Activated CD4-positive, alpha-beta T cell treated with anti-CD3 and anti-CD28 coated beads for 36 hours (primary cell): ENCODE results near the gene SLC38A3. TPM values are rescaled to one million over a fixed set of nuclear protein-coding genes. Genes with fewer than 3 reads are reported as not detected.

Experiments
- ATAC-seq: fragments of 200-7000 bp; cut with Tn5 transposase; one replicate; pipeline ENCODE4 v1.10.0; 2021; ENCODE audit warnings: mild to moderate bottlenecking, moderate library complexity
- CTCF ChIA-PET: fragments of 350-600 bp; sonication (Branson Sonifier 250); formaldehyde crosslinking; loops from one replicate; lab custom pipeline; 2021; ENCODE audit warnings: antibody characterized with exemption; lab: Charles Lee
- POLR2A ChIA-PET: fragments of 350-600 bp; sonication (Branson Sonifier 250); formaldehyde crosslinking; loops from one replicate; lab custom pipeline; 2021; ENCODE audit warnings: antibody characterized with exemption, inconsistent platforms; lab: Charles Lee
- DNase-seq: peaks from one replicate; pipeline ENCODE4 v3.0.0-alpha.2; 2020
- H3K27ac Mint-ChIP-seq: one replicate; pipeline ENCODE4 v1.8.0; 2021; ENCODE audit warnings: mixed read lengths
- H3K27me3 Mint-ChIP-seq: one replicate; pipeline ENCODE4 v1.8.0; 2021; ENCODE audit warnings: mixed read lengths
- H3K36me3 Mint-ChIP-seq: one replicate; pipeline ENCODE4 v1.8.0; 2021; ENCODE audit warnings: low read depth, mixed read lengths
- H3K4me1 Mint-ChIP-seq: one replicate; pipeline ENCODE4 v1.8.0; 2021; ENCODE audit warnings: mixed read lengths
- H3K4me3 Mint-ChIP-seq: one replicate; pipeline ENCODE4 v1.8.0; 2021; ENCODE audit warnings: mild to moderate bottlenecking, moderate library complexity, mixed read lengths
- H3K9me3 Mint-ChIP-seq: one replicate; pipeline ENCODE4 v1.8.0; 2021; ENCODE audit warnings: low read depth, mixed read lengths
- intact Hi-C, 2 experiments: fragments of 100-400 bp; cut with DNase I in 1 of 2; cut with micrococcal nuclease in 1 of 2; formaldehyde crosslinking; loops; one replicate each; pipeline versions ENCODE4 v1.14.2 to v1.15.1; 2022 to 2024; cut with DNase I, micrococcal nuclease
- total RNA-seq, 2 experiments: library from RNA; stranded (reverse); gene quantifications; one replicate each; pipeline ENCODE4 v1.2.3, GENCODE V29; 2021

SLC38A3 gene
- total RNA-seq, 2 experiments from 2014 or later: 0.12 TPM; not detected in 1

DNA sequence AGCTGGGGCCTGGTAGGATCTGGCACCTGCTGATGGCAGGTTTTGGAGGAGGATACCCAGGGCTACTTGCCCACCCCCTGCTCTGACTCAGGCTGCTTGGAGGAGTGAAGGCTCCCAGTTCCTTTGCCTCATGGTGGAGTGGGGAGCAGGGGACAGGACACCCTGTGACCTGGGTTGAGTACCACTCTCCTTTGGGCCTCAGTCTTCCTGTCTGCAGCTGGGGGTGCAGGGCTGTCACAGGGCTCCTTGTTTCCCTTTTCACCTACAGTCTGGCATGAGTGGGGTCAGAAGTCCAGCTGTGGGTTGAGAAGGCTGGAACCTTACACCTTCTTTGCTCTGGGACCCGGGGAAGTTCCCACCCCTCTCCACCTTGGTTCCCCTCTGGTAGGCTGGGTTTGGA, 35.2 kb upstream of the SLC38A3 start:
- intact Hi-C loops: no loop called here
- no peaks in the 10 kb centered on the region for H3K36me3 Mint-ChIP-seq
- POLR2A ChIA-PET: no interaction called here
- no peak for DNase-seq
- no peak for ATAC-seq
- CTCF ChIA-PET: interaction anchor here (0.8 to 1.7 kb wide), 2 partner anchors 12 to 25 kb away, joined by 4 read pairs; no protein-coding TSS in a partner anchor
- H3K4me1 Mint-ChIP-seq: peaks cover 2% of the 10 kb centered on the region
- no peaks in the 10 kb centered on the region for H3K9me3 Mint-ChIP-seq
- no peaks in the 10 kb centered on the region for H3K27me3 Mint-ChIP-seq
- H3K4me3 Mint-ChIP-seq: no peak overlapping the region
- H3K27ac Mint-ChIP-seq: no peak overlapping the region

DNA sequence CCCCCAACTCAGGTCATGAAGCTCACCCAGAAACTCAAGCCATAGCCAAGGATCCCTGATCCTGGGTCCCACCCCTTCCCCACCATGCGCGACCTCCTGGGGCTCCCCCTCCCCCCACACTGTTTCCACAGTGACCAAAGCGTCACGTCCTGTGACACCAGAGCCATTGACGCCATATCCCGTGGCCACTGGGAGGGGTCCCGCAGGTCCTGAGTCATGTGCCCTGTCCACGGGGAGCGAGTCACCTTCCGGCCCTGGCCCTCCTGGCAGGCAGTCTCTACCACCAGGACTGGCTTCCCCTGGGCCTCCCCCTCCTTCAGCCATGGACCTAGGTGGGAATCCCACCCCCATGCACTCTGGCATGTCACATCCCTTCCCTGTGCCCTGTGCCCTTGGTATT, 34.4 kb upstream of the SLC38A3 start:
- DNase-seq (no peak), ATAC-seq (no peak)
- intact Hi-C loops: no loop called here
- no peak overlapping the region for H3K27ac Mint-ChIP-seq
- no peaks in the 10 kb centered on the region for H3K36me3 Mint-ChIP-seq
- H3K27me3 Mint-ChIP-seq: no peaks in the 10 kb centered on the region
- H3K9me3 Mint-ChIP-seq: no peaks in the 10 kb centered on the region
- POLR2A ChIA-PET: no interaction called here
- no peak overlapping the region for H3K4me3 Mint-ChIP-seq
- CTCF ChIA-PET: no interaction called here
- H3K4me1 Mint-ChIP-seq: peaks cover 2% of the 10 kb centered on the region

- peaks cover 2% of the 10 kb centered on the region for H3K4me1 Mint-ChIP-seq
- ATAC-seq (no peak), DNase-seq (no peak)
- intact Hi-C loops: no loop called here
- no peaks in the 10 kb centered on the region for H3K36me3 Mint-ChIP-seq
- ChIA-PET CTCF (interaction anchor here (1.0 kb wide), 1 partner anchor 59 kb away, joined by 4 read pairs; no protein-coding TSS in a partner anchor), POLR2A (no interaction called here)
- no peak overlapping the region for H3K27ac Mint-ChIP-seq
- H3K9me3 Mint-ChIP-seq: no peaks in the 10 kb centered on the region
- H3K4me3 Mint-ChIP-seq: no peak overlapping the region
- no peaks in the 10 kb centered on the region for H3K27me3 Mint-ChIP-seq
Measured at GRCh38 chr3:50171540-50172301, 33.4 kb upstream of the SLC38A3 start.

DNA sequence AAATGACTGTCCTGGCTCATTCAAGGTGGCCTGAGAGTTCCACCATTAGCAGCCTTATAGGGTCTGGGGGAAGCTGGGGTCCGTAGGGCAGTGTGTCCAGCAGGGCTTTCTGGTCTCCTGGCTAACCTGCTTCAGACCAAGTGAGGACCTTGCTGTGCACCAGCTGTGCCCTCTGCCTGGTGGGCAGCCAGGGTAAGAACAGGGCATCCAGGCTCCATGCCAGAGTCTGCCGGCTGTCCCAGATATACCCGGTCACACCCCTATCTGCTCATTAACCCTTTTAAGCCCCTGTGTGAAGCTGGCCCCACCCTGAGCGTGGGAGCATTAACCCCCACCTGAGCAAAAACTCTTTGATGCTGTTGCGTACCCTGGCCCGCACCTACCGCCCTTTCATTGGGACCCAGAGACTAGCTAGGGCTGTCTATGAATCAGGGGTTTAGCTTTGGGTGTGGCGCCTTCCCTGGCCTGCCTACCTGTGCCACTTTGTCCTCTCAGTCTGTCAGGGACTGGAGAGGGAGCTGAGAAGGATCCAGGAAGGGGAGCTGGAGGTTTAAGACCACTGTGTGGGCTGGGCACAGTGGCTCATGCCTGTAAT, 32.3 kb upstream of the SLC38A3 start:
- DNase-seq (no peak), ATAC-seq (no peak)
- intact Hi-C loops: no loop called here
- Mint-ChIP-seq H3K4me1 (peaks cover 2% of the 10 kb centered on the region), H3K27ac (no peak overlapping the region), H3K9me3 (no peaks in the 10 kb centered on the region), H3K27me3 (no peaks in the 10 kb centered on the region), H3K4me3 (no peak overlapping the region), H3K36me3 (no peaks in the 10 kb centered on the region)
- ChIA-PET CTCF (interaction anchor here (0.5 to 1.1 kb wide), 3 partner anchors 14 to 112 kb away, joined by 3 to 4 read pairs (median 3); no protein-coding TSS in a partner anchor), POLR2A (no interaction called here)

DNA sequence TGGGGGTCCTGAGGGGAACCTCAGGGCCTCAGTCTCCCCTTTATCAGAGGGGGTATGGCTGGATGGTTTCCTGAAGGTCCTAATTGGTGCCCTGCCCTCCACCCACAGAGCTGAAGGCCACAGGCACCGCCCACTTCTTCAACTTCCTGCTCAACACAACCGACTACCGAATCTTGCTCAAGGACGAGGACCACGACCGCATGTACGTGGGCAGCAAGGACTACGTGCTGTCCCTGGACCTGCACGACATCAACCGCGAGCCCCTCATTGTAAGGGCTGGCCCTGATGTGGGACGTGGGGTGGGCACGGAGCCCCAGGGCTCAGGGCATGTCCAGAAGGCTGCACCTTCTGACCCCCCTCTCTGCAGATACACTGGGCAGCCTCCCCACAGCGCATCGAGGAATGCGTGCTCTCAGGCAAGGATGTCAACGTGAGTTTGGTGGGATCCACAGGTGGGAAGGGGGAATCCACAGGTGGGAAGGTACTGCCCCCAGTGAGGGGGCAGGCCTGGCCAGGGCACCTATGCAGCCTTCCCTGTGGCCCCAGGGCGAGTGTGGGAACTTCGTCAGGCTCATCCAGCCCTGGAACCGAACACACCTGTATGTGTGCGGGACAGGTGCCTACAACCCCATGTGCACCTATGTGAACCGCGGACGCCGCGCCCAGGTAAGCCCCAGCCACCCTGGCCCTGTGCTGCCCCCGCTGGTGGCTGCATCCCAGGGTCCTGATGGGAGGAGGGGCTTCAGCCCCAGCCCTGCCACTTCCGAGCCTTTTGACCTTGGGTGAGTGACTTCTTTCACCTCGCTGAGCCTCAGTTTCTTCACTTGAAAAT, 31.2 kb upstream of the SLC38A3 start:
- ATAC-seq (no peak), DNase-seq (no peak)
- CTCF ChIA-PET: interaction anchor here (0.6 to 1.1 kb wide), 2 partner anchors 18 to 102 kb away, joined by 3 read pairs; no protein-coding TSS in a partner anchor
- no peaks in the 10 kb centered on the region for H3K36me3 Mint-ChIP-seq
- no peak overlapping the region for H3K27ac Mint-ChIP-seq
- H3K9me3 Mint-ChIP-seq: no peaks in the 10 kb centered on the region
- peaks cover 2% of the 10 kb centered on the region for H3K4me1 Mint-ChIP-seq
- H3K27me3 Mint-ChIP-seq: no peaks in the 10 kb centered on the region
- intact Hi-C loops: no loop called here
- POLR2A ChIA-PET: no interaction called here
- H3K4me3 Mint-ChIP-seq: no peak overlapping the region

GRCh38 chr3:50174517-50174895, 30.6 kb upstream of the SLC38A3 start:
- Mint-ChIP-seq H3K4me1 (peaks cover 2% of the 10 kb centered on the region), H3K36me3 (no peaks in the 10 kb centered on the region), H3K9me3 (no peaks in the 10 kb centered on the region), H3K27me3 (no peaks in the 10 kb centered on the region), H3K27ac (no peak overlapping the region), H3K4me3 (no peak overlapping the region)
- ChIA-PET CTCF (interaction anchor here (0.6 to 1.1 kb wide), 2 partner anchors 18 to 103 kb away, joined by 3 read pairs; no protein-coding TSS in a partner anchor), POLR2A (no interaction called here)
- DNase-seq (no peak), ATAC-seq (no peak)
- intact Hi-C loops: no loop called here

GRCh38 chr3:50174947-50175524, 30.0 kb upstream of the SLC38A3 start:
- H3K4me3 Mint-ChIP-seq: no peak overlapping the region
- no peaks in the 10 kb centered on the region for H3K27me3 Mint-ChIP-seq
- DNase-seq: no peak
- ChIA-PET CTCF (interaction anchor here (1.1 kb wide), 1 partner anchor 103 kb away, joined by 3 read pairs; no protein-coding TSS in a partner anchor), POLR2A (no interaction called here)
- intact Hi-C loops: no loop called here
- H3K36me3 Mint-ChIP-seq: no peaks in the 10 kb centered on the region
- no peaks in the 10 kb centered on the region for H3K9me3 Mint-ChIP-seq
- no peak for ATAC-seq
- no peak overlapping the region for H3K27ac Mint-ChIP-seq
- H3K4me1 Mint-ChIP-seq: peaks cover 2% of the 10 kb centered on the region

DNA sequence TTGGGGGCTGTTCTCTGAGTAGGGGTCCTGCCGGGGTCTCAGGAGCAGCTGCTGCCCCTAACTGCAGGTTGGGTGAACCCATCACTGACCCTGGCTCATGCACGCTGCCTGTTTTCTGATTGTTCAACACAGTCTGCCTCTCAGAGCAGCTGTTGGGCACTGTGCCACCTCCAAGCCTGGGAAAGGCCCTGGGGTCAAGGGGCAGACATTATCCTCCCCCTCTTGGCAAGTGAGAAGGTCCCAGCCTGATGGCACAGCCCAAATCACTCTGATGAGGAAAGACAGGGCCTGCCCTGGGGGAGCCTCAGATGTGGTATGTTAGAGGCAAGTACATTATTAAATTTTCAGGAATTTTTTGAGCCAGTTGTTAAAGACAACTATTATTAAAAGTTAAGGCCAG, 27.7 kb upstream of the SLC38A3 start:
- Mint-ChIP-seq H3K36me3 (no peaks in the 10 kb centered on the region), H3K4me3 (no peak overlapping the region), H3K27ac (no peak overlapping the region), H3K9me3 (no peaks in the 10 kb centered on the region), H3K4me1 (peaks cover 2% of the 10 kb centered on the region), H3K27me3 (no peaks in the 10 kb centered on the region)
- ATAC-seq (no peak), DNase-seq (no peak)
- intact Hi-C loops: no loop called here
- ChIA-PET POLR2A (no interaction called here), CTCF (no interaction called here)

DNA sequence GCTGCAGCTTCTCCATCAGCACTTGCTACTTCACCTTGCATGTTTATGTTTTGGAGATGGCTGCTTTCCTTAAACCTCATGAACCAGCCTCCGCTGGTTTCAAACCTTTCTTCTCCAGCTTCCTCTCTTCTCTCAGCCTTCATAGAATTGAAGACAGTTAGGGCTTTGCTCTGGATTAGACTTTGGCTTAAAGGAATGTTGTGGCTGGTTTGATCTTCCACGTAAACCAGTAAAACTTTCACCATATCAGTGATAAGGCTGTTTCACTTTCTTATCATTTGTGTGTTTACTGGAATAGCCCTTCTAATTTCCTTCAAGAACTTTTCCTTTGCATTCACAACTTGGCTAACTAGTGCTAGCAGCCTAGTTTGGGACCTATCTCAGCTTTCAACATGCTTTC, 25.4 kb upstream of the SLC38A3 start:
- POLR2A ChIA-PET: no interaction called here
- no peak for ATAC-seq
- Mint-ChIP-seq H3K9me3 (no peaks in the 10 kb centered on the region), H3K27me3 (no peaks in the 10 kb centered on the region), H3K4me3 (no peak overlapping the region), H3K27ac (no peak overlapping the region), H3K36me3 (no peaks in the 10 kb centered on the region), H3K4me1 (no peaks in the 10 kb centered on the region)
- CTCF ChIA-PET: interaction anchor here (0.6 to 0.8 kb wide), 2 partner anchors 47 to 67 kb away, joined by 3 read pairs; no protein-coding TSS in a partner anchor
- no peak for DNase-seq
- intact Hi-C loops: no loop called here

DNA sequence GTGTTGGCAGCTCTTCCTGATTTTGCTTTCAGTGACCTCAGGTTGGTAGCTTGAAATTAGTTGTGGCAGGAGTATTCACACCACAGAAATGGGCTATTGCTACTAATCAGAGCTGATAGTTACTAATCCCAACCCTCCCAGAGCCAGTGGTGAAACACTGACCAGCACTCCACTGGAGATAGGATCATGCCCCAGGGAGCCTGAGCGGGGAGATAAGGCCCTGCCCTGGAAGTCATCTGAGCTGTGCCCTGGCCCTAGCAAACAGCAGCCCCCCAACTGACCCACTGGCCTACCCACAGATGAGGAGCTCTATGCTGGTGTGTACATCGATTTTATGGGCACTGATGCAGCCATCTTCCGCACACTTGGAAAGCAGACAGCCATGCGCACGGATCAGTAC, 23.1 kb upstream of the SLC38A3 start:
- no peak overlapping the region for H3K4me3 Mint-ChIP-seq
- H3K4me1 Mint-ChIP-seq: no peaks in the 10 kb centered on the region
- no peak for DNase-seq
- ATAC-seq: no peak
- H3K27me3 Mint-ChIP-seq: no peaks in the 10 kb centered on the region
- H3K9me3 Mint-ChIP-seq: no peaks in the 10 kb centered on the region
- no peak overlapping the region for H3K27ac Mint-ChIP-seq
- intact Hi-C loops: no loop called here
- H3K36me3 Mint-ChIP-seq: no peaks in the 10 kb centered on the region
- POLR2A ChIA-PET: interaction anchor here (0.7 kb wide), 1 partner anchor 36 kb away, joined by 3 read pairs; no protein-coding TSS in a partner anchor
- CTCF ChIA-PET: interaction anchor here (0.7 to 1.0 kb wide), 3 partner anchors 13 to 60 kb away, joined by 3 to 4 read pairs (median 3); no protein-coding TSS in a partner anchor
